HG02588 (cell line): ENCODE data around the gene ACTA2.
A peak's percentile ranks its signal among the peaks of the same experiment; 100 is the strongest.
"Not testable (repeated sequence)": the region's sequence is repeated elsewhere in the genome, so short reads cannot be mapped to it uniquely, and the experiment has no call there.

Source experiments
- ATAC-seq: cut with Tn5 transposase; IDR thresholded peaks from one replicate; pipeline ENCODE4 v1.9.1; 2021; ENCODE audit warnings: mild to moderate bottlenecking, moderate library complexity; ENCODE audit not compliant: unreplicated experiment

Gene ACTA2

GRCh38 chr10:88953662-88954061 lies 1.1 kb upstream of the ACTA2 start:
- ATAC-seq, result no peak

GRCh38 chr10:88949912-88950837 lies 2.4 kb downstream of the ACTA2 start:
- ATAC-seq, result no peak

GRCh38 chr10:88949051-88949450 lies 3.5 kb downstream of the ACTA2 start:
- ATAC-seq, result no peak

- no peak for ATAC-seq
Observed at GRCh38 chr10:88946965-88947590, 5.5 kb downstream of the ACTA2 start.

GRCh38 chr10:88946200-88946599 lies 6.4 kb downstream of the ACTA2 start:
- ATAC-seq, result no peak

- no peak for ATAC-seq
Observed at GRCh38 chr10:88944813-88945212, 7.8 kb downstream of the ACTA2 start.

GRCh38 chr10:88943778-88944177 lies 8.8 kb downstream of the ACTA2 start:
- no peak for ATAC-seq

GRCh38 chr10:88941026-88941425 lies 11.5 kb downstream of the ACTA2 start:
- ATAC-seq, result no peak

GRCh38 chr10:88938938-88939337 lies 13.6 kb downstream of the ACTA2 start:
- ATAC-seq, result no peak

GRCh38 chr10:88938039-88938438 lies 14.5 kb downstream of the ACTA2 start:
- no peak for ATAC-seq

GRCh38 chr10:88936656-88937055 lies 15.9 kb downstream of the ACTA2 start:
- ATAC-seq, result no peak

- no peak for ATAC-seq
Observed at GRCh38 chr10:88934900-88935672, 17.5 kb downstream of the ACTA2 start.

GRCh38 chr10:88933564-88933963 lies 19.0 kb downstream of the ACTA2 start:
- ATAC-seq, result no peak

GRCh38 chr10:88932539-88933256 lies 19.9 kb downstream of the ACTA2 start:
- peak; percentile 54 for ATAC-seq

GRCh38 chr10:88932029-88932428 lies 20.5 kb downstream of the ACTA2 start:
- ATAC-seq, result not testable (repeated sequence)

GRCh38 chr10:88931548-88931947 lies 21.0 kb downstream of the ACTA2 start:
- ATAC-seq, result no peak

GRCh38 chr10:88928254-88928653 lies 24.3 kb downstream of the ACTA2 start:
- ATAC-seq, result no peak

GRCh38 chr10:88927416-88927690 lies 25.2 kb downstream of the ACTA2 start:
- ATAC-seq, result no peak

- no peak for ATAC-seq
Observed at GRCh38 chr10:88926566-88927415, 25.8 kb downstream of the ACTA2 start.

GRCh38 chr10:88923520-88923919 lies 29.1 kb downstream of the ACTA2 start:
- no peak for ATAC-seq
